Astrocyte of the cerebellum (primary cell): ENCODE results near the gene LLPH.
A peak's percentile ranks its signal among the peaks of the same experiment; 100 is the strongest.

Experiments
- DNase-seq: peaks from one replicate; pipeline ENCODE4 v3.0.0-alpha.2; 2011; ENCODE audit warnings: low read depth
- H3K4me3 ChIP-seq: 2 replicates; pipeline ENCODE4 v1.5.1; 2011; ENCODE audit warnings: mild to moderate bottlenecking, low read depth, low read length, moderate library complexity
- in situ Hi-C: cut with HindIII; loops from 2 replicates; pipeline ENCODE4 v1.10.0; 2017; ENCODE audit warnings: low sequenced_read_pairs
- TF ChIP-seq, protein P1 (sequence below): IDR thresholded peaks from 2 replicates; pipeline ENCODE4 v1.5.1; 2012; ENCODE audit warnings: low read length, low read depth, moderate library complexity, mild to moderate bottlenecking; ENCODE audit errors: missing control alignments

LLPH gene

DNA sequence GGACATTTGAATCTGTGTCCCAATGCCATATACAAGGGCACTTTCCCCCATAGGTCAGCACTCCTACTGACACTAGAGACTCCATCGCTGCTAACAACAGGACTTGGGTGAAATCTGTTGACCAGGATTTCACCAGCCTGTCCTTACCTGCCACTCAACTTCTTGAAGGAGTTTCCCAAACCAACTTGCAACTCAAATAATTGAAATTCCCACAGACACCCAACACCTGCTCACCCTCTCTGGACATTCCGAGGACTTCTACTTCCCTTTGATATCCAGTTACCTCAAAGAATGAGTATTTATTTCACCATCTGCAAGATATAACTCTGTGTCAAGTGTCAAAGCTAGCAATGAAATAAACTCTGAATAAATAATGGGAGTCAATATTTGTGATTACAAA lies 44.6 kb downstream of the LLPH start:
- TF ChIP-seq, protein P1, sequence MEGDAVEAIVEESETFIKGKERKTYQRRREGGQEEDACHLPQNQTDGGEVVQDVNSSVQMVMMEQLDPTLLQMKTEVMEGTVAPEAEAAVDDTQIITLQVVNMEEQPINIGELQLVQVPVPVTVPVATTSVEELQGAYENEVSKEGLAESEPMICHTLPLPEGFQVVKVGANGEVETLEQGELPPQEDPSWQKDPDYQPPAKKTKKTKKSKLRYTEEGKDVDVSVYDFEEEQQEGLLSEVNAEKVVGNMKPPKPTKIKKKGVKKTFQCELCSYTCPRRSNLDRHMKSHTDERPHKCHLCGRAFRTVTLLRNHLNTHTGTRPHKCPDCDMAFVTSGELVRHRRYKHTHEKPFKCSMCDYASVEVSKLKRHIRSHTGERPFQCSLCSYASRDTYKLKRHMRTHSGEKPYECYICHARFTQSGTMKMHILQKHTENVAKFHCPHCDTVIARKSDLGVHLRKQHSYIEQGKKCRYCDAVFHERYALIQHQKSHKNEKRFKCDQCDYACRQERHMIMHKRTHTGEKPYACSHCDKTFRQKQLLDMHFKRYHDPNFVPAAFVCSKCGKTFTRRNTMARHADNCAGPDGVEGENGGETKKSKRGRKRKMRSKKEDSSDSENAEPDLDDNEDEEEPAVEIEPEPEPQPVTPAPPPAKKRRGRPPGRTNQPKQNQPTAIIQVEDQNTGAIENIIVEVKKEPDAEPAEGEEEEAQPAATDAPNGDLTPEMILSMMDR: no peak
- DNase-seq: no peak
- no peak overlapping the region for H3K4me3 ChIP-seq
- in situ Hi-C loops: no loop called here

- TF ChIP-seq, protein P1: no peak
These were observed 45.3 kb downstream of the LLPH start for GRCh38 chr12:66085213-66085612.

GRCh38 chr12:66083766-66084165 lies 46.8 kb downstream of the LLPH start:
- H3K4me3 ChIP-seq: no peak overlapping the region
- TF ChIP-seq, protein P1: no peak
- in situ Hi-C loops: no loop called here
- no peak for DNase-seq

More at GRCh38 chr12:66085213-66085612, 45.3 kb downstream of the LLPH start:
- H3K4me3 ChIP-seq: no peak overlapping the region
- DNase-seq: no peak
- in situ Hi-C loops: no loop called here

DNA sequence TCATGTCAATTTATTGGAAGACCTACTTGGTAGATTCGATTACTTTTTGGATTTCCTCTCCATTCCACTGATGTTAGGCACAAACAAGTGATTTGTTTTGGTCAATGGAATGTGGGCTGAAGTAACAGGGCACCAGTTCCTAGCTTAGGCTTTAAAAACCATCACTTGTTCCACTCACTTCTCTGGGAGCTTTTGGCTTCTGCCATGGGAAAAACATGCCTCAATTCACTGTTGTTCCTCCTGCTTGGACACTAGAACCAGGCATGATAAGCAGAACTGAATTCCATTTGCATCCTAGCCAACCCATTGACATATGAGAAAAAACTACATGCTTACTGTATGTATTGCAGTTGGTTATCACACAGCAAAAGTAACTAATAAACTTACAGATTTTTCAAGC lies 47.8 kb downstream of the LLPH start:
- H3K4me3 ChIP-seq: no peak overlapping the region
- in situ Hi-C loops: no loop called here
- TF ChIP-seq, protein P1: no peak

GRCh38 chr12:66080791-66081190 lies 49.8 kb downstream of the LLPH start:
- DNase-seq: no peak
- in situ Hi-C loops: no loop called here
- TF ChIP-seq, protein P1: no peak
- H3K4me3 ChIP-seq: no peak overlapping the region

More for the DNA sequence above, 47.8 kb downstream of the LLPH start:
- no peak for DNase-seq

- no peak overlapping the region for H3K4me3 ChIP-seq
- in situ Hi-C loops: no loop called here
- DNase-seq: no peak
- TF ChIP-seq, protein P1: no peak
These were observed 53.0 kb downstream of the LLPH start for GRCh38 chr12:66077542-66077941.

DNA sequence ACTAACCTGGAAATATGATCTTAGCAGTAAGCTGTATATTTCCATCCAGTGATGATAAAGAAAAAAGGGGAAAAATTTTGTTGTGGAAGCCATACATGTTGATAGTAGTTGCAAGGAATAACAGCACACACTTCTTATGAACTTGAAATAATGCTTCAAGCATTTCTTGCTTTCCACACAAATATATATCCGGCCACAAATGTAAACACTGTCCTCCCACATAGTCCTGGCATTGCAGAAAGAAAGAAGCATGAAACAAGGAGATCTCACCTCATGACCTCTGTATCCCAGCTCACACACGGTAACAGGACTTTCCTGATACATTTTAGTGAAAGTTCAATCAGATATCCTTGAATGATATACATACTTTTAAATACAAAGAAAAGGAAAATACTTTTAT lies 56.0 kb downstream of the LLPH start:
- H3K4me3 ChIP-seq: no peak overlapping the region
- DNase-seq: peak; percentile 20
- in situ Hi-C loops: no loop called here
- TF ChIP-seq, protein P1: no peak
